Measurements from ENCODE around the gene IFRD1. TPM values are rescaled to one million over a fixed set of nuclear protein-coding genes. Genes with fewer than 3 reads are reported as not detected.

Gene IFRD1
- total RNA-seq, 1 donor from 2014 or later: 18.0 TPM

- no peak overlapping the region for H3K4me3 ChIP-seq (ENCODE audit: low read depth, low read length)
- TF ChIP-seq CTCF (conservative IDR thresholded peaks at IDR 0.05; ENCODE audit: low read depth, low read length): peak; percentile 70
- no peak for DNase-seq (ENCODE audit: low read depth)
Observed at GRCh38 chr7:112414855-112415490, 35.3 kb upstream of the IFRD1 start.

- DNase-seq (ENCODE audit: low read depth): no peak
- no peak for TF ChIP-seq CTCF (conservative IDR thresholded peaks at IDR 0.05; ENCODE audit: low read depth, low read length)
- H3K4me3 ChIP-seq (ENCODE audit: low read depth, low read length): no peak overlapping the region
Observed at GRCh38 chr7:112416127-112416526, 34.1 kb upstream of the IFRD1 start.

GRCh38 chr7:112419543-112420130, 30.6 kb upstream of the IFRD1 start:
- TF ChIP-seq CTCF (conservative IDR thresholded peaks at IDR 0.05; ENCODE audit: low read depth, low read length): no peak
- no peak overlapping the region for H3K4me3 ChIP-seq (ENCODE audit: low read depth, low read length)
- no peak for DNase-seq (ENCODE audit: low read depth)

- no peak for DNase-seq (ENCODE audit: low read depth)
- TF ChIP-seq CTCF (conservative IDR thresholded peaks at IDR 0.05; ENCODE audit: low read depth, low read length): no peak
- no peak overlapping the region for H3K4me3 ChIP-seq (ENCODE audit: low read depth, low read length)
Observed at GRCh38 chr7:112420236-112420861, 29.9 kb upstream of the IFRD1 start.

GRCh38 chr7:112421666-112422486, 28.4 kb upstream of the IFRD1 start:
- DNase-seq (ENCODE audit: low read depth): no peak
- no peak overlapping the region for H3K4me3 ChIP-seq (ENCODE audit: low read depth, low read length)
- TF ChIP-seq CTCF (conservative IDR thresholded peaks at IDR 0.05; ENCODE audit: low read depth, low read length): no peak

GRCh38 chr7:112422842-112423496, 27.3 kb upstream of the IFRD1 start:
- H3K4me3 ChIP-seq (ENCODE audit: low read depth, low read length): no peak overlapping the region
- no peak for TF ChIP-seq CTCF (conservative IDR thresholded peaks at IDR 0.05; ENCODE audit: low read depth, low read length)
- DNase-seq (ENCODE audit: low read depth): peak; percentile 77
